PC-9 (cell line): ENCODE measurements around the gene NPR2.

Experiments used
- EZH2 ChIP-seq: fragments of 200-600 bp; sonication (generic); IDR thresholded peaks from 2 replicates; pipeline ENCODE4 v1.8.0; 2017; ENCODE audit warnings: antibody characterized with exemption, low read depth
- TF ChIP-seq, protein P1 (sequence below): fragments of 200-600 bp; sonication (generic); conservative IDR thresholded peaks from 2 replicates; pipeline ENCODE4 v1.6.1; 2017; ENCODE audit warnings: mixed run types, antibody characterized with exemption, mild to moderate bottlenecking, moderate library complexity

DNA sequence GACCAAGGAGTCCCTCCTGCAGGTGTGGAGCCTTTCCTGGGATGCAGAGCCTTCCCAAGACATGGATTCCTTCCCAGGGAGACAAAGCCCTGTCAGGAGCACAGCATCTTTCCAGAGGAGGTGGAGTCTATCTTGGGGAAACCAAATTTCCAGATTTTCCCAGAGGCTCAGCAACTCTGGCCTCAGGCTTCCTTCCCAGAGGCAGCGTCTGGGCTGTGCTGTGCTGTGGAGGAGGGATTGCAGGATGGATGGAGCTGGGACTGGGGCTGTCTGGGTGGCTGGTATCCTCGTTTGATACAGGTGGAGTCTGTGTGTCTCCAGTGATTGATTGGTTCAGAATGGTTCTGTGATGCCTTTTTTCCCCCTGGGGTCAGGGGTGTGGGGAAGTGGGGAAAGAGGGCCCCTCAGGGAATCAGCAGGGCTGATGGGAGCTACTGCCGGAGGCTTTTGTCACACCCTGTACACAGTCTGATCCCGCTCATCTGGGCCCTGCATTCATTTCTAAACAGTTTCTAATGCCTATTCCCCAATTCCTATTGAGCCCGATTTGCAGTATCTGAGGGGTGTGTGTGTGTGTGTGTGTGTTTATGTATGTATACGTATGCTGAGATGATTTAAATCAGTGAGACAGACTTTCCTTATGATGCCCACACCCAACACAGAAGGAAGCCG is 62.8 kb downstream of the NPR2 start:
- TF ChIP-seq, protein P1, sequence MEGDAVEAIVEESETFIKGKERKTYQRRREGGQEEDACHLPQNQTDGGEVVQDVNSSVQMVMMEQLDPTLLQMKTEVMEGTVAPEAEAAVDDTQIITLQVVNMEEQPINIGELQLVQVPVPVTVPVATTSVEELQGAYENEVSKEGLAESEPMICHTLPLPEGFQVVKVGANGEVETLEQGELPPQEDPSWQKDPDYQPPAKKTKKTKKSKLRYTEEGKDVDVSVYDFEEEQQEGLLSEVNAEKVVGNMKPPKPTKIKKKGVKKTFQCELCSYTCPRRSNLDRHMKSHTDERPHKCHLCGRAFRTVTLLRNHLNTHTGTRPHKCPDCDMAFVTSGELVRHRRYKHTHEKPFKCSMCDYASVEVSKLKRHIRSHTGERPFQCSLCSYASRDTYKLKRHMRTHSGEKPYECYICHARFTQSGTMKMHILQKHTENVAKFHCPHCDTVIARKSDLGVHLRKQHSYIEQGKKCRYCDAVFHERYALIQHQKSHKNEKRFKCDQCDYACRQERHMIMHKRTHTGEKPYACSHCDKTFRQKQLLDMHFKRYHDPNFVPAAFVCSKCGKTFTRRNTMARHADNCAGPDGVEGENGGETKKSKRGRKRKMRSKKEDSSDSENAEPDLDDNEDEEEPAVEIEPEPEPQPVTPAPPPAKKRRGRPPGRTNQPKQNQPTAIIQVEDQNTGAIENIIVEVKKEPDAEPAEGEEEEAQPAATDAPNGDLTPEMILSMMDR, result no peak
- no peak for TF ChIP-seq EZH2
